Activated CD4-positive, alpha-beta T cell treated with anti-CD3 and anti-CD28 coated beads, Interleukin-2, amount 50 U/mL, for 4 hours (primary cell): ENCODE measurements around the gene NOXO1.

Experiments
- DNase-seq, 2 experiments: peaks; one replicate each; pipeline ENCODE4 v3.0.0-alpha.2; 2020

NOXO1 gene

GRCh38 chr16:2009791-2010510 lies 28.7 kb upstream of the NOXO1 start, which contains the start of gene ZNF598:
Gene ZNF598, minus strand, starts transcription at chr16:2009821.
- peak; percentile 58 to 69 for DNase-seq

DNA sequence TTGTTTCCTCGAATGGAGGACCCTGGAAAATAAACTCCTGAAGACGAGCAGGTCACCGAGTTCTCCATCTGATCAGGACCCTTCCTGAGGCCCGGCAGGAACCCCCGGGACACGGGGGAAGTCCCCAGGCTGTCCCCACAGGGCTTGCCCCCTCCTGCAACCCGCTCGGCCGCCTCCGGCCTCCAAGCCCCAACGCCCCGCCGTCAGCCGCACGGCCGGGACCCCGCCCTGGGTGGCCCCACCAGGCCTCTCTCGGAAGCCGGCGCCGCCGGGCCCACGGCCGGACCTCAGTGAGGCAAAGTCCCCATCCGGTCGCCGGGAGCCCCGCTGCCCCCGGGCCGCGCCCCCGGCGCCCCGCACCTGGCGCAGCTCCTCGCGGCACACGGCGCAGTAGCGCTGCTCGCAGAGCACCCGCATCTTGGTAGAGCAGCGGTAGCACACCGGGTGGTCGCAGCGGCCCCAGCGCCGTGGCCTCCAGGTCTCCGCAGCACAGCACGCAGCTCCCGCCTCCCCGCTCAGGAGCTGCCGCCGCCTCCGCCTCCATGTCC lies 28.0 kb upstream of the NOXO1 start:
- no peak for DNase-seq

- DNase-seq = no peak
Observed at GRCh38 chr16:2008631-2009163, 27.4 kb upstream of the NOXO1 start.

- no peak for DNase-seq
Observed at GRCh38 chr16:2008009-2008526, 26.8 kb upstream of the NOXO1 start.

DNA sequence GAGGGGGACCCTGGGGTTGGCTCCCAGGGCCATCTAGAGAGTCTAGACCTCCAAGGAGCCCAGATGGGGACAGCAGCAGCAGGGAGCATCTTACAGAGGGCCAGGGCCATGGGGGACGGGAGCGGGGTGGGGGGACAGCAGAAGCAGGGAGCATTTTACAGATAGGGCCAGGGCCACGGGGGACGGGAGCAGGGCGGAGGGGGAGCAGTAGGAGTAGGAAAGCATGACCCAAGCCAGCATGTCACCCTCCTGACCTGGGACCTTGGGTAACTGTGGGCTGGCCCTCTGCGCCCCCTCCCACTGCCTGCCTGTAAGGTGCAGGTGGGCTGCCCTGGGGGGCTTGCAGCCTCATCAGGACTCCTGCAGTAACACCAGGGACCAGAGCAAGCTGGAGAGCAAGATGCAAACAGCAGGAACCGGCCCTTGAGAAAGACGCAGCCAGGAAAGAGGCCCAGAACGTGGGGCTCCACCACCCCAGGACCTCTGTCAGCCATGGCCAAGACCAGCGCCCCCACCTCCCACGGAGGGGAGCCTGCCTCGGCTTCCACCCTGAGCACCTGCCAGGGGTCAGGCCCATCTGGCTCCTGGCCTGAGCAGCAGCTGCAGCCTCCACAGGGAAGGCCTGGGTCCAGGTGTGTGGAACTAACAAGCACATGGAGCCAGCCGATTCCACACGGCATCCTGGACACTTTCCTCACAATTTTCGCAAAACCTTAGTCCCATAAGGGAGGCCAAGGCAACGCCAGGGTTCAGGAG lies 26.0 kb upstream of the NOXO1 start:
- DNase-seq = no peak

- DNase-seq = no peak
Observed at GRCh38 chr16:2006317-2006716, 25.0 kb upstream of the NOXO1 start.

DNA sequence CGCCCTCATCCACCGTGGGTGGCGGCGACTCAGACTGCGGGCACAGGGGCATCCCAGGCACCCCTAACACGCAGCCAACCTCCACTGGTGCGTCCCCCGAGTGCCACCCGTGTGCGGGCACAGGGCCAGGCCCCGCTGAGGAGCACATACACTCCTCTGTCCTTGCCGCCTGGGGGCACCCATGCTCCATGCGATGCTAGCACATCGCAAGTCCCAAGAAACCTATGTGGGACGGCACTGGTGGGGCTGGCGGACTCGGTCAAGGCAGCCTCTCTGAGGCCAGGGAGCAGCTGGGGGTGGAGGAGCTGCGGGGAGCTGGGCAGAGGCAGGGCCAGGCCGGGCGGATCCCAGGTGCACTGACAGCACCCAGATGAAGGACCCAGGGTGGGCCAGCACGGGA lies 24.4 kb upstream of the NOXO1 start:
- no peak for DNase-seq

DNA sequence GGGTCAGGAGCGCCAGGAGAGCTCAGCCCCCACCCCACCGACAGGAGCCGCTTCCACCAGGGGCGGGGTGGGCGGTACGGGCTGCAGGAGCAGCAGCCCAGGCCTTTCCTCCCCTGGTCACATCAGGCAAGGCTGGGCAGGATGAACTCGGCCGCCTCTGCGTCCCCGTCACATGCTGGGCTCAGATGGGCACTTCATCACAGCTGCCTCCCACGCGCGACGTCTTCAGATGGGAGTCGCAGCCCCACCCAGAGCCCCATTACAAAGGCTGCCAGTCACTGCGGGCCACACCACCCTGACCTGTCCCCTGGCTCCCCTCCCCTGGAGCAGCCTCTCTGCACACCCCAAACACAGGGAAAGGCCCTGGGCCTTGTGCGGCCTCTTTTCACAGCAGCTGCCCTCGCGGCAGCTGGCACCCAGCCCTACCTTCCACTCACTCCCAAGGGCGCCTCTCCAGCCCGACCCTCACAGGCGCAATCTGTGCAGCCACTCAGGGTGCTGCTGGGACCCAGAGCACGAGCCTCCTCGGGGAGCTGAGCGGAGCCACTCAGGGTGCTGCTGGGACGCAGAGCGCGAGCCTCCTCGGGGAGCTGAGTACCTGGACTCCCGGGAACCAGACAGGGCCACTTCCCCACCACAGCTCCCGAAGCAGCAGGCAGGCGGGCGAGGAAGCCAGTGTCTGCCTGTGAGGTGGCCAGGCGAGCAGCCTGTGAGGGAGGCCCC lies 23.7 kb upstream of the NOXO1 start:
- DNase-seq = no peak

DNA sequence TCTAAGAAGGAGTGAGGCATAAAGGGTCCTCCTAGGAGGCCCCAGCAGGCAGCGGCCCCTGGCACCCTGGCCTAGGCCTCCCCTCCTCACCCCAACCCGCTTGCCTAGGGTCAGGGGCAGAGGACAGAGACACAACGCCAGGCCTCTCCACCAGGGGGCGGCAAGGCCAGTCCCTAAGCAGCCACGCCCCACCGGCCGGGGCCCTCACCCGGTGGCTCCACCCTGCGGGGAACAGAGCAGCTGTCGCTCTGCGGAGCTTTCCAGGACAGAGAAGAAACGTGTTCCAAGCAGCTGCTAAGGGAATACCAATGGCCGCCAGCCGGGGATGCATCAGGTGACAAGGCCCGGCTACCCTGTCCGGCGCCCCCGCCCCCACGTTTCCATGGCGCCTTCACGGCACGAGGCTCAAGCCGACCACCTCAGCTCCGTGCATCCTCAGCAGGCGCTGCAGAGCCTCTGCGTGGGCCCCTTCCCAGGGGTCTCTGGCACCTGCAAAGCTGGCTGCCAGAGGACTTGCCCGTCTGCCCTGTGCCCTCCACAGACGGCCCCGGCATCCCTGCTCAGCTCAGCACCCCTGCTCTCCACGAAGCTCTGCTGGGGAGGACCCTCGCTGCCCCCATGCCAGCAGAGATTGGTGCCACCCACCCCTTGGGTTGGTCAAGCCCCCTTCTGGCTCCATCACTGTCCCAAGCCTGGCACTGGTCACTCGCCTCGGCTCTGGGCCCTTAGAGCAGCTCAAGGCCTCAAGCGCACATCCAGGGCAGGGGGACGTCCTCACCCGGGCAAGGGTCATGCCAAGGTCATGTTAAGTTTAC lies 22.8 kb upstream of the NOXO1 start:
- DNase-seq = peak; percentile 82 to 84

DNA sequence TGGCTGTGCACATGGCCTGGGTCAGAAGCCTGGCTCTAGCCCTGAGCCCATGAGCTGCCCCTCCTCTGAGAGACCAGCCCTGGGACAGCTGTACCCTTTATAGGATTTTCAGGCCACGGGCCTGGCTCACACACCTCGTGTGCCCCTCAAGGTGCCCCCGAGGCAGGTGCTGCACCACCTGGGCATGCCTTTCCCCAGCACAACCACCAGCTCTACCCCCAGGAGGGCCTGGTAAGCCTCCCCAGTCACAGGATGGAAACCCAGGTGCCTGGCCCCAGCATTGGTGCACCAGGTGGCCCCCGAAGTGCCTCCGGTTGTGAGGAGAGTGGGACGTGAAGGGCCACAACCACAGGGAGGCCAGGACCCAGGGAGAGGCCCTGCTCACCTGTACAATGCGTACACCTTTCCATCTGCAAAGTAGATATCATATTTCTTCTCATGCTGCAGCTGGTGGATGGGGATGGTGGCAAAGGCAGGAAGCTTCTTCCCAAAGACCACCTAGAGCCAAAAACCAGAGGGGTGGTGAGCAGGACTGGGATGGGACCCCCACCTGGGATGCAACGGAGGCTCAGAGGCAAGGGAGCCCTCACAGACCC lies 22.1 kb upstream of the NOXO1 start:
- no peak for DNase-seq

DNA sequence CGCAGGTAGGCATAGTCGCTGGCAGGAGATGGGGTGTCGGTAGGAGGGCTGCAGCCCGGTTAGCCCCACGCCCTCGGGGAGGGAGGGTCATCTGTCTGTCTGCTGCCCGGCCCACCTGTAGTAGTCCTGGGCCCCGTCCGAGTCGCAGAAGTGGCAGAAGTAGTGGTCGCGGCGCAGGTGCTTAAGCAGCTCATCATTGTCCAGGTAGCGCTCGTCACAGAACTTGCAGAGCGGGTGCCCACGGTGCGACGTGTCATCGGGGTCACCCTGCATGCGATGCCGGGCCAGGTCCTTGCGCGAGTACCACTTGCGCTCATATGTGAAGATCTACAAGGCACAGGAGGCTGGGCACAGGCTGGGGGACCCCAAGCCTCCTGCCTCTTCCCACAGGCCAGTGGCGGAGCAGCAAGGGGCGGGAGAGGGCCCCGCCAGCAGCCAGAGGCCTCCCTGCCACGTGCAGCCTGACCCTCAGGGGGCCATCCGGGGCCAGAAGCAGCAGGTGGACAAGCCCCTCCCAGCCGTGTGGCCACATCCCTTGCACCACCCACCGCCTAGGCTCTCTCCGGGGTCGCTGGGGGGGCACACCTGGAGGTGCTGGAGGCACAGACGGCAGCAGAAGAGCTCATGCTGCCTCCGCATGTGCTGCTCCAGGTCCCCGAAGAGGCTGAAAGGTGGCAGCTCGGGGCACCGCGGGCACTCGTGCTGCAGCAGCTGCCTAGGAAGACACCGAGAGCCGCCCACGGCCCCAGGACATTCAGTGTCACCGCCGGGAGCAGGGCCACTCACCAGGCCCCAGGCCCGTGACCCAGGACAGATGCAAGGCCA lies 21.3 kb upstream of the NOXO1 start:
- no peak for DNase-seq

- DNase-seq = no peak
Observed at GRCh38 chr16:2001456-2002355, 20.4 kb upstream of the NOXO1 start.

GRCh38 chr16:2001035-2001434 lies 19.8 kb upstream of the NOXO1 start:
- DNase-seq = no peak

DNA sequence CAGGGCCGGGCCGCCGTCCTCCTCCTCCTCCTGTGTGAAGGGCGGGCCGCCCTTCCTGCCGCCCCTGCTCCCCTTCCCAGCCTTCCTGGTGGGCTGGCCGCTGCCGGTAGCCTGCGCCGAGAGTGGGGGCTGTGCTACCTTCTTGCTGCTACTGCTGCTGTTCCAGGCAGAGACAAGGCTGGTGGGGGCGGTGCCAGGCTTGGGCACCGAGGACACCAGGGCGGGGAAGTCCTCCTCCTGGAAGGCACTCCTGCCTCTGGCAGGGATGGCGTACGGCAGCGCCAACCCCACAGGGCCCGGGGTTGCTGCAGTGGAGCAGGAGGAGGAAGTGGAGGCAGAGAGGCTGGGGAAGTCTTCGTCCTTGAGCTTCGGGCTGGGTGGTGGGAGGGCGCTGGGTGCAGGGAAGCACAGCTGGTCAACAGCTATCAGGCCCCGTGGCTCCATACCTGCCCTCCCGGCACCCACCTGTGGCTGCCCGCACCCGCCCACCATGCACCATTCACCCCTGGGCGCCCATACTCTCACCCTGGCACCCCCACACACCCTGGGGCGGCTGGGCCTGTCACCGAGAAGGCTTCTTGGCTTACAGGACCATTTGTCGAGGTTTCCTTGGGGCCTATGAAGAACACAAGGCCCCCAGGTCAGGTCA lies 18.7 kb upstream of the NOXO1 start:
- DNase-seq = no peak

DNA sequence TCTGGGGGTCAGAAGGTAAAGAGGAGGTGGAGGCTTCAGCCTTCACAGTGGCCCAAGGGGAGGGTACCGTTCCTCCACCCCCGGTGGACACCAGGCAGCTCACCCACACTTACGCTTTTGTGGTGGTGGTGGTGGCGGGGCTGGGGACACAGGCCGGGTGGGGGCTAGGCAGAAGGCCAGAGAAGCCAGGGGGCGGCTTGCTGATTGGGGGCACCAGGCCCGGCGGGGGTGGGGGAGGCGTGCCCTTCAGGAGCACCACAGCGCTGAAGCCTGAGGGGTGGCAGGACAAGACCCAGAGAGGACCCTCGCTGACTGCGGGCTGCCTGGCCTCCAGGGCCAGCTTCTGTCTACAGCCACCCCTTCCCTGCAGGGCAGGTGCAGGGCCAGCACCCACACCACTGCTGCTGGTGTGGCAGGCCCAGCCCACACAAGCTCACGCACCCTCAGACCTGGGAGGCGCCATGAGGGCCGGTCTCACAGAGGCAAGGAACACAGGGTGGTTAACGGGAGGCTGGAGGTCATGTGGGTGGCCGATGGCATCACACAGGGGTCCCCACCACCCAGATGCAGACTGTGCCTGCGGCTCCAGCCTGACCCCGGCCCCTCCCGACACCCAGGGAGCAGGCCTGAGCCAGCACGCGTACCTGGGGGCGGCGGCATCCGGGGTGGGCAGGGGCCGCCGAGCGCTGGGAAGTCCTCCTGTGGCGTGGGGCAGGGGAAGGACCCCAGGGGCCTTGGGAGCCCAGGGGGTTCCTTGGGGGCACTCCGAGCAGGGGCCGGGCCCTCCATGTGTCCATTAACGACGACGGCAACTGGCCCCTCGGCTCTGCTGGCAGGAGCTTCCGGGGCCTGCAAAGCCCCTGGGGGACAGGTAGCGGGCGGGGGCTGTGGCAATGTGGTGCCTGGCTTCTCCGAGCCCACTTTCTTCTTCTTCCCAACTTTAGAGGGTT lies 17.9 kb upstream of the NOXO1 start:
- DNase-seq = no peak

DNA sequence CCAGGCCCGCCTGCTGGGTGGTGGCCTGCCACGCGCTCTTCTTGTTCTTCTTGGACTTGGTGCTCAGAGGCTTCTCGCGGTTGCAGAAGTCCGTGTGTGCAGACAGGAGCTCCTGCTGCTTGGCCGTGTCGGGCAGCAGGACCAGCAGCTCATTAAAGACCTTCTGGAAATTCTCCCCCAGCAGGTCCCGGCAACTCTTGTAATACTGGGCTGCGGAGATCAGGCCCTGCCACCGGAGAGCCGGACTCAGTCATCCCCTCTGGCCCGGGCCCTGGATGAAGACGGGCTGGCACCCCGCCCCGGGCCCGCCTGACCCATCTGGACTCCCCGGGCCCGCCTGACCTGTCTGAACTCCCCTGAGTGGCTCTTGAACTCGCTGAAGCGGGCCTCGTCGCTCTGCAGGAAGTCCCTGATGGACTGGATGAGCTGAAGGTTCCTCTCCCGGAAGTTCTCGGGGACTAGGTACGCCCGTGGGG lies 17.1 kb upstream of the NOXO1 start:
- no peak for DNase-seq

DNA sequence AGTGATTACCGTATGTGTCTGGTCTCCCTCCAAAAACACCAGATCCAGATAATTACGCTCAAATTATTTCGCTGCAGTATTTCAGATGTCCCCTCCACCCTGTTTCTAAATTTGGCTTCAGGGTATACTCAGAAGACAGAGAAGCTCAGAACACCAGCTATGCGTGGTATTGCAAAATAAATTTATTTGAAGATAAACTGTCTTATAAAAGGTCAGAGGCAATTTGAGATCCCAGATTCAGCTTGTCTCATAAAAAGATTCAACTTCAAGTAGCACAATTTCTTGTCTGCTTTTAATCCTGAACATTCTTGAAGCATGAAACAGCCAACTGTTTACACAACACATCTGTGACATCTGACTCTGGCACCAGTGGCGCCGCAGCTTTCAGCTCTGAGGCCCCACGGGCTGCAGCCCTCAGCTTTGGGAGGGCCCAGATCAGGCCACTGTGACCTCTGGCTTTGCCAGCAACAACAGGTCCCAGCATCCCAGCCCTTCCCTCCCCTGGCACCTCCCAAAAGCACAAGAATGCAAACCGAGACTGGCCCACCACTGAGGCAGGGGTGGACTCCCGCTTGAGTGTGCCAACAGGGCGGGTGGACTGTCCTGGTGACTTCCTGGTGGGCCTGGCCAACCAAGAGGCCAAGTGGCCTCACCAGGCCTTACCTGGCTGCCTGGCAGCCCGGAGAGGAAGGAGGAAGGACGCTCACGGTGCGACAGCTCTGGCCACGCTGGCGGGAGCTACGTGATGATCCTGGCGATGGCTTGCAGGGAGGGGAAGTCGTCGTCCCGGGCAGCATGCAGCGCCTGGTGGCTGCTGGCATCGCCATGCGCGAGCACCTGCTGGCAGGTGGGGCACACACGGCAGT lies 16.5 kb upstream of the NOXO1 start:
- DNase-seq = no peak
